ENCODE measurements around the gene NTM.

DNA sequence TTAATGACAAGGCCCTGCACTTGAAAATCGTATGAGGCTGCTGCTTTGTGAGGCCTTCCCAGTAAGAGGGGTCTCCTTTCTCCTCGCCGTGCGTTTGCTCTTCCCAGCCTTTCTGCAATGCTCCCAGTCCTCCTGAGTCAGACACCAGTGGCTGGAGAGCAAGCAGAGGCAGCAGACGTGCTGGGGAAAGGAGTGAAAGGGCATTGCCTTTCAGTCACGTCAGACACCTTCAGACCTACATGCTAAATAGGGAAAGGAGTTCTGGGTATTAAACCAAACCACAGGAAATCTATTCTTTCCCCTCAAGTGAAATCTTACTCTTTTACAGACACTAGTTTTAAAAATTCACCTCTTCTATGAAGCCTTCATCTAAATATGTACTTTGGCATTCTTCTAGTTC lies 274.8 kb downstream of the NTM start:
- TF ChIP-seq POLR2A (IDR thresholded peaks at IDR 0.05): no peak
- TF ChIP-seq, protein P1, sequence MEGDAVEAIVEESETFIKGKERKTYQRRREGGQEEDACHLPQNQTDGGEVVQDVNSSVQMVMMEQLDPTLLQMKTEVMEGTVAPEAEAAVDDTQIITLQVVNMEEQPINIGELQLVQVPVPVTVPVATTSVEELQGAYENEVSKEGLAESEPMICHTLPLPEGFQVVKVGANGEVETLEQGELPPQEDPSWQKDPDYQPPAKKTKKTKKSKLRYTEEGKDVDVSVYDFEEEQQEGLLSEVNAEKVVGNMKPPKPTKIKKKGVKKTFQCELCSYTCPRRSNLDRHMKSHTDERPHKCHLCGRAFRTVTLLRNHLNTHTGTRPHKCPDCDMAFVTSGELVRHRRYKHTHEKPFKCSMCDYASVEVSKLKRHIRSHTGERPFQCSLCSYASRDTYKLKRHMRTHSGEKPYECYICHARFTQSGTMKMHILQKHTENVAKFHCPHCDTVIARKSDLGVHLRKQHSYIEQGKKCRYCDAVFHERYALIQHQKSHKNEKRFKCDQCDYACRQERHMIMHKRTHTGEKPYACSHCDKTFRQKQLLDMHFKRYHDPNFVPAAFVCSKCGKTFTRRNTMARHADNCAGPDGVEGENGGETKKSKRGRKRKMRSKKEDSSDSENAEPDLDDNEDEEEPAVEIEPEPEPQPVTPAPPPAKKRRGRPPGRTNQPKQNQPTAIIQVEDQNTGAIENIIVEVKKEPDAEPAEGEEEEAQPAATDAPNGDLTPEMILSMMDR (IDR thresholded peaks at IDR 0.05): no peak

All from esophagus squamous epithelium (tissue), 4 donors.